Uterus (tissue), 4 donors: ENCODE data around the gene GDF10. TPM values are rescaled to one million over a fixed set of nuclear protein-coding genes. Genes with fewer than 3 reads are reported as not detected.

Source experiments
- DNase-seq, 2 donors: peaks; one replicate each; pipeline ENCODE4 v3.0.0-alpha.2; 2019 to 2020
- H3K27ac ChIP-seq, 2 donors: fragments of 200-600 bp; sonication (generic); 1 replicate in 1 of 2; 2 replicates in 1 of 2; pipeline ENCODE4 v1.5.1; 2016 to 2018
- H3K27me3 ChIP-seq, 2 donors: fragments of 200-600 bp; sonication (generic); one replicate each; pipeline ENCODE4 v1.5.1; 2018 to 2019; ENCODE audit warnings: control low read depth in 1 of 2
- H3K36me3 ChIP-seq, 2 donors: fragments of 200-600 bp; sonication (generic); one replicate each; pipeline ENCODE4 v1.5.1; 2019; ENCODE audit warnings: control low read depth in 1 of 2
- H3K4me1 ChIP-seq, 2 donors: fragments of 200-600 bp; sonication (generic); one replicate each; pipeline ENCODE4 v1.5.1; 2018 to 2019; ENCODE audit warnings: control low read depth in 1 of 2
- H3K4me3 ChIP-seq, 2 donors: fragments of 200-600 bp; sonication (generic); 1 replicate in 1 of 2; 2 replicates in 1 of 2; pipeline ENCODE4 v1.5.1; 2018 to 2019; ENCODE audit warnings: mild to moderate bottlenecking in 1 of 2
- H3K9me3 ChIP-seq, 2 donors: fragments of 200-600 bp; sonication (generic); one replicate each; pipeline ENCODE4 v1.5.1; 2019; ENCODE audit warnings: control low read depth in 1 of 2
- POLR2A ChIP-seq, 2 donors: fragments of 450-650 bp; IDR thresholded peaks; one replicate each; pipeline ENCODE4 v1.6.1; 2016; ENCODE audit warnings: antibody characterized with exemption in 2 of 2, mild to moderate bottlenecking in 1 of 2, moderate library complexity in 1 of 2
- intact Hi-C: fragments of 100-400 bp; cut with DNase I; formaldehyde crosslinking; loops from one replicate; pipeline ENCODE4 v1.15.1; 2023; ENCODE audit warnings: low total_unique reads
- total RNA-seq, 4 donors: library from RNA; depleted of rRNA in 3 of 4; stranded (reverse); fragments of >200 nt in 3 of 4; gene quantifications; one replicate each; pipeline versions ENCODE4 v1.1.0 to v1.2.4, GENCODE V29; 2014 to 2023
- TF ChIP-seq, protein P1 (sequence below), 4 experiments: fragments of 200-600 bp in 2 of 4; fragments of 450-650 bp in 2 of 4; sonication (generic) in 2 of 4; IDR thresholded peaks; one replicate each; pipeline ENCODE4 v1.5.1; 2016 to 2019; ENCODE audit warnings: antibody characterized with exemption in 4 of 4, mild to moderate bottlenecking in 2 of 4, moderate library complexity in 1 of 4
- donor health status: DM: yes; HTN: yes; CAD: no.

Gene GDF10
- 1 to 10 TPM in 2 of 4 donors, not detected in 2; 4.6 to 6.4 TPM for total RNA-seq

DNA sequence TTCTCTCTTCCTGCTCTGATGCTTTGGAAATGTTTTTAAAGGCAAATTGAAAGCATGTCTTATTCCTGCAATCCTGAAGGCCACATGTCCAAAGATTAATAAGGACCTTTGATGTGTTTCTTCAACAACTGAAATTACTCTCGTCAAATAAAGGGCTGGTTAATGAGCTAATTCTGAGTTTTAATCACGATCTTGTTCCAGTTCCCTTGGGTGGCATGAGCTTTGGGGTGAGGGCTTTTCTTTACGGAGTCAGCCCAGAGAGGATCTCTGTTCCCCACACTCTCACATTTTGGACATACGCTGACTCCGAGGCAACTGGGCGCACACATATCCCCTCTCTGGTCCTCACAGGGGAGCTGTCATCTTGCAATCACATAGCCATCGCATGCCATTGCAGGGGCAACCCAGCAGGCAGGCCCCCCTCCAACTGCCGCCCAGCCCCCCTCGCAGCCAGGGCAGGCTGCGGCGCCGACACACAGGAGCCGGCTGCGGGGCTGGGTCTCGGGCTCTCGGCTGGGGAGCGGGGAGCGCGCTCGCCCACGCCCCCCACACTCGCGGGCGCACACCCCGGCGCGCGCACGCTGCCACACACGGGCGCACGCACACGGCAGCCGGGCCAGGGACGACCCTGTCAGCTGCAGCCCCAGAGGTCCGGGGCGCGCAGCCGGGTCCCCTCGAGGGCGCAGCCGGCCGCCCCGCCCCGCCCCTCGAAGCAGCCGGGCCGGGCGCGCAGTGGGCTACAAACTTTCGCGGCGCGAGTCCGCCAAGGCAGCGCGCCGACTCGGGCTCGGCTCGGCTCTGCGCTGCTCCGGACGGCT, at the start of gene GDF10:
Gene GDF10 (plus strand): TSS at position 587 of the 818 bp plus-strand sequence. CDS start 455 bp downstream, outside the sequence.
- no peak for TF ChIP-seq POLR2A (IDR thresholded peaks at IDR 0.05)
- TF ChIP-seq, protein P1, sequence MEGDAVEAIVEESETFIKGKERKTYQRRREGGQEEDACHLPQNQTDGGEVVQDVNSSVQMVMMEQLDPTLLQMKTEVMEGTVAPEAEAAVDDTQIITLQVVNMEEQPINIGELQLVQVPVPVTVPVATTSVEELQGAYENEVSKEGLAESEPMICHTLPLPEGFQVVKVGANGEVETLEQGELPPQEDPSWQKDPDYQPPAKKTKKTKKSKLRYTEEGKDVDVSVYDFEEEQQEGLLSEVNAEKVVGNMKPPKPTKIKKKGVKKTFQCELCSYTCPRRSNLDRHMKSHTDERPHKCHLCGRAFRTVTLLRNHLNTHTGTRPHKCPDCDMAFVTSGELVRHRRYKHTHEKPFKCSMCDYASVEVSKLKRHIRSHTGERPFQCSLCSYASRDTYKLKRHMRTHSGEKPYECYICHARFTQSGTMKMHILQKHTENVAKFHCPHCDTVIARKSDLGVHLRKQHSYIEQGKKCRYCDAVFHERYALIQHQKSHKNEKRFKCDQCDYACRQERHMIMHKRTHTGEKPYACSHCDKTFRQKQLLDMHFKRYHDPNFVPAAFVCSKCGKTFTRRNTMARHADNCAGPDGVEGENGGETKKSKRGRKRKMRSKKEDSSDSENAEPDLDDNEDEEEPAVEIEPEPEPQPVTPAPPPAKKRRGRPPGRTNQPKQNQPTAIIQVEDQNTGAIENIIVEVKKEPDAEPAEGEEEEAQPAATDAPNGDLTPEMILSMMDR (IDR thresholded peaks at IDR 0.05) = no peak
- no peaks in the 10 kb centered on the region for H3K27me3 ChIP-seq
- no peaks in the 10 kb centered on the region for H3K36me3 ChIP-seq
- peak within 1 kb of the TSS; percentile 26 to 38 for H3K4me3 ChIP-seq
- no peaks in the 10 kb centered on the region for H3K4me1 ChIP-seq
- H3K9me3 ChIP-seq = no peaks in the 10 kb centered on the region
- intact Hi-C loops = no loop called here
- no peak within 1 kb of the TSS for H3K27ac ChIP-seq
- no peak for DNase-seq

DNA sequence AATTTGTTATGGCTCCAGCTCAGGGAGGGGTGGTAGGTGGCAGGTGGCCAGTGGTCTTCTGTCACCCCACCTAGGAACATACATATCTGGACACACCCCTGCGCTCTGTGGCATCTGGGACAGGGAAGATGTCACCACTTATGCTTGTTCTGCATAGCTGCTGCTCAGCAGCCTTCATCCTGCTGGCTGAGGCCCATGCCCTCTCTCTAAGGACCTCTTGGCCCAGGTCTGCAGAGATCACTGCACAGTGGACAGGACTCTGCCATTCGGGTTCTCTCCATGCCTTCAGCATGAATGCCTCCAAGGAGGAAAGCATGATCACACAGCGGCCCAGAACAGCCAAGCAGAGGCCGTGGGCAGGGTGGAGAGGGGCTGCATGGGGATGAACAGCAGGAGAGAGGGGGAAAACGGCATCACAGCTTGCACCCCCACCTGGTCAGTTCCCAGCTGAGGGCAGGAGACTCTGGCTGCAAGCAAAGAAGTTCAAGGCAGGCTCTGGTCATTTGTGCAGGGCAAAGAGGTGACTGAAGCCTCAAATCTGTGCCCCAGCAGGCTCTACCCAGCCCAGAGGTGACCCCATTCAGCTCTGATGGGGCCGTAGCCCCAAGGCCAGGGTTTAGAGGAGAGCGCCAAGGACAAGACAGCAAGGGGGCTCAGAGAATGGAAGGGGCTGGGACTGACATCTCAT, 47.8 kb upstream of the GDF10 start:
- H3K27me3 ChIP-seq = no peaks in the 10 kb centered on the region
- no peak for TF ChIP-seq POLR2A (IDR thresholded peaks at IDR 0.05)
- TF ChIP-seq, protein P1 (IDR thresholded peaks at IDR 0.05) = no peak
- intact Hi-C loops = no loop called here

DNA sequence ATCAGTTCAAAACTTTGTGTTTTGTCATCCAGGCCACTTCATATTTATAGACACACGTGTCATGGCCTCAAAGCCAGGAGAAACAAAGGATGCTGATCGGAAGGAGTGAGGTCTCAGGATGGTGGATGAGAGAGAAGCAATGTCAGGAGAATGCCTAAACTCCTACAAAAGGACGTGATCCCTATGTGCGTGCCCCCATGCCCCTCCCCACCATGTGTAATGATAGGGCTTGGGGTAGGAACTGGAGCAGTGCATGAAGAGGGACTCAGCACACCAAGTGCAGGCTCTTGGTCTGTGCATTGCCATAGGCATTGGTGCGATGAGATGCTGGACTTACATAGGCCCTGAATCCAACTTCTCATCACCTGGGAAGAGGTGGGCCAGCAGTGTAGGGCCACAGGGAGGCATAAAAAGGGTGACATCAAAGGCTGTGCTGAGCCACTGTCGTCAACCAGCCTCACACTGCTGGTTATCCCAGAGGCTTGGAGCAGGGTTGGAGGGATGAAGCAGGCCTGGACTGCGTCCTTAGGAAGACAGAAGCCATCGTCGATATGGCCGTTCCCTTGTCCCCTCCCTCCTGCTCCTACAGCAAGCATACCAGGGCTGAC, 46.9 kb upstream of the GDF10 start:
- H3K4me3 ChIP-seq = no peak overlapping the region

More for the DNA sequence above, 47.8 kb upstream of the GDF10 start:
- Histone ChIP-seq H3K27ac (no peak overlapping the region), H3K9me3 (no peaks in the 10 kb centered on the region), H3K4me1 (no peaks in the 10 kb centered on the region), H3K36me3 (no peaks in the 10 kb centered on the region), H3K4me3 (no peak overlapping the region)
- DNase-seq = no peak

GRCh38 chr10:47253651-47254375, 46.2 kb upstream of the GDF10 start:
- TF ChIP-seq POLR2A (IDR thresholded peaks at IDR 0.05) = no peak
- TF ChIP-seq, protein P1 (IDR thresholded peaks at IDR 0.05) = no peak
- H3K4me1 ChIP-seq = no peaks in the 10 kb centered on the region
- no peaks in the 10 kb centered on the region for H3K36me3 ChIP-seq
- no peaks in the 10 kb centered on the region for H3K9me3 ChIP-seq
- H3K27me3 ChIP-seq = no peaks in the 10 kb centered on the region
- DNase-seq = no peak
- intact Hi-C loops = no loop called here
- no peak overlapping the region for H3K27ac ChIP-seq
- no peak overlapping the region for H3K4me3 ChIP-seq

More for the DNA sequence above, 46.9 kb upstream of the GDF10 start:
- no peak for TF ChIP-seq POLR2A (IDR thresholded peaks at IDR 0.05)
- H3K27ac ChIP-seq = no peak overlapping the region
- H3K36me3 ChIP-seq = no peaks in the 10 kb centered on the region
- no peaks in the 10 kb centered on the region for H3K27me3 ChIP-seq
- intact Hi-C loops = no loop called here
- DNase-seq = no peak
- no peaks in the 10 kb centered on the region for H3K4me1 ChIP-seq
- H3K9me3 ChIP-seq = no peaks in the 10 kb centered on the region

DNA sequence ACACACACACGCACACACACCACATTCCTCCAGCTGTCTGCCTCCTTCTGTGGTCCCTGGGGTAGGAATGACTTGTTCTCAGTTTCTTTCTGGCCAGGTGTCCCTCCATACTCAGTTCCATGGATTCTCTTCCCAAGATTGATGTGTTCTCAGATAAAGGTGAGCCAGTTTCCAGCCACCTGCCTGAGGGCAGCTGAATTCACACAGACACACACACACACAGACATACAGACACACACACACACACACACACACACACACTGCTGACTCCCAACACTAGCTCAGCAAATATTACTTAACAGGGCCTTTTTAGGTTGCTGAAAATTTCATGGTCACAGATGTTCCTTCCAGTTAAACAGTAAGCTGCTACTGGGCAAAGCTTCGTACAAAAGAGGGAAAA, 45.4 kb upstream of the GDF10 start:
- H3K9me3 ChIP-seq = no peaks in the 10 kb centered on the region
- DNase-seq = no peak
- no peaks in the 10 kb centered on the region for H3K27me3 ChIP-seq

More for the DNA sequence above, 45.4 kb upstream of the GDF10 start:
- intact Hi-C loops = no loop called here
- no peak overlapping the region for H3K4me3 ChIP-seq
- H3K27ac ChIP-seq = no peak overlapping the region
- H3K36me3 ChIP-seq = no peaks in the 10 kb centered on the region
- TF ChIP-seq, protein P1 (IDR thresholded peaks at IDR 0.05) = no peak
- TF ChIP-seq POLR2A (IDR thresholded peaks at IDR 0.05) = no peak
- no peaks in the 10 kb centered on the region for H3K4me1 ChIP-seq
